ENCODE results near the gene ANKRD34A.

The ANKRD34A gene

DNA sequence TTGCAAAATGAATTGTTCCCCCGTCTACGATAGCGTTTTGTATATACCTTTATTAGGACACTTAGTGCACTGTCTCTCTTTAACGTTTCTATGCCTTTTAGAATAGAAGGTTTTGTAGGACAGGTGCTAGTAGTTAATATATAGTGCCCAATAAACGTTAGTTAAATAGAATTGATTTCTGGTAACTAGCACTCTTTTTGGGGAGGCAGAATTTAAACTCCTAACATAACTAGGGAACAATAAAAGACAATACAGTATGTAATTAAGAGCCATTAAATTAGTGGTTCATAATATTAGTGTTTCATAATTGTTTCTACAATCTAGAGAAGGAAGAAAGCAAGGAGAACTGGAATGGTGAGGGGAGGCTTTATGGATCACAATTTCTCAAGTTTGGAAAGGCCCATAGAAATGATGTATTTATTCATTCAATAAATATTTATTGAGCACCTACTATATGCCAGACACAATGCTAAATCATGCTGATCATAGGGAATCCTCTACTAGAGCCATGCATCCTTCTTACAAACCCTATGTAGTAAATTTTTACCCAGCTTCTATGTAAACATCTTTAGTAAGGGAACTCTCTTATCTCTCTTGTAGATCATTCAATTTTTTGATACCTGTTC, 857 bp upstream of the ANKRD34A start:
- no peak for DNase-seq

- DNase-seq, result no peak
These were observed 933 bp downstream of the ANKRD34A start for GRCh38 chr1:145963265-145964019.

- peak; percentile 46 for DNase-seq
These were observed 1.9 kb downstream of the ANKRD34A start for GRCh38 chr1:145962157-145963102.

DNA sequence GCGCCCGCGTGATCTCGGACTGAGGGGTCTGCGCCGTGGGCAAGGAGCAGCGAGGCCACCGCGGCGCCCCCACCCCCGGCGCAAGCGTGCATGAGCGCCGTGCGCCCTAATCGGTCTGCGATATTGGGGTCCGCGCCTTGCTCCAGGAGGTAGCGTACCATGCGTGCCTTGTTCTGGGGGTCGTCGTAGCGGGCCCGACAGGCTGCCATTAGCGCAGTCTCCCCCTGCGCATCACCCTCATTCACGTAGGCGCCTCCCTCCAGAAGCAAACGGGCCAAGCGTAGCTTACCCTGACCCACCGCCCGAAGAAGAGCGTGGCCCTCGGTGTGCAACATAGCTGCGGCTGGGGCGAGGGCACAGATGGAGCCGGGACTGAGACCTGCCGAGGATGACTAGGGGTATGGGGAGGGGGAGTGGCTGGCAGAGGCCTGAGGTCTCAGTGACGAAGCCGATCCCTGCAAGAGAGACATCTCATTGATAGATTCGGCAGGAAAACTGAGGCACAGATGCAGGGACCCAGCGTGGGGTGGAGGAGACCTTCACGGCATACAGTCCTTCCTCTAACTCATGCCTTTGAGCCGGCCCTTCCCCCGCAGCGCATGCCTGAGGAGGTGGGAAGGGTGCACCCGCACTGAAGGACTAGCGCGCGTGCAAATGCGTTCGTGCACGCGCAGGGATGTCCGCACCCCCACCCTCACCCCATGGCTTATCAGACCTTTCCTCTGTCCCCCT, 2.8 kb downstream of the ANKRD34A start:
- DNase-seq, result peak; percentile 64

DNA sequence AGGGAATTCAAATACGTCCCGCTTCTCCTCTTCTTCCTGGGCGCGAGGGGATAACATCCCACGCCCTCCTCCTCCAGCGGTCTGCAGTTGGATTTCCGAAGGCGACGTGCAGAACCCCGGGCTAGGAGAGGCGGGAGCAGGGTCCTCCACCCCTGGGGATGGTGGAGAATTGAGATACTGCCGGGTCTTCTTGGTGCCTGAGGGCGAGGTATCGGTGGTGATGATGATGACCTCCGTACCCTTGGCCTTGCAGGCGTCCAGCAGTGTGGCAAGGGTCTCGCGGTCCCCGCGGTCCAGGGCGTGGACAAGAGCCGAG, 3.3 kb downstream of the ANKRD34A start:
- DNase-seq, result no peak

GRCh38 chr1:145960468-145961108, 3.8 kb downstream of the ANKRD34A start:
- DNase-seq, result peak; percentile 53

- DNase-seq, result no peak
These were observed 4.4 kb downstream of the ANKRD34A start for GRCh38 chr1:145959957-145960467.

DNA sequence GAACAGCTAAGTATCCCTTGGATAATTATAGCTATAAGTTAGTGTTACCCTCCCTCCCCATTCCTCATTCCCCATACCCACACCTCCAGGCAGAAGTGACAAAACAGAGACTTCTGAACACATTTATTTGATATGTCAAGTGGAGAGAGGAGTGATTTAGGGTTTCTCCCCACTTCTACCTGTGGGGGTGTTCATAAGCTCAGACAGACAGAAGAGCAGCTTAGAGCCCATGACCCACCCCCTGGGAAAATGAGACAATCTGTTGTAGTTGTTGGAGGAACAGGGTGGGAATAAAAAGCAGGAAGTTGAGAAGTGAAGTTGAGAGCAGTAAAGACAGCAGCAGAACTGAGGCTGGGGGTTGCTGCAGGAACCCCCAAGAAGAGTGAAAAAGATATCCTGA, 5.0 kb downstream of the ANKRD34A start:
- DNase-seq, result no peak

DNA sequence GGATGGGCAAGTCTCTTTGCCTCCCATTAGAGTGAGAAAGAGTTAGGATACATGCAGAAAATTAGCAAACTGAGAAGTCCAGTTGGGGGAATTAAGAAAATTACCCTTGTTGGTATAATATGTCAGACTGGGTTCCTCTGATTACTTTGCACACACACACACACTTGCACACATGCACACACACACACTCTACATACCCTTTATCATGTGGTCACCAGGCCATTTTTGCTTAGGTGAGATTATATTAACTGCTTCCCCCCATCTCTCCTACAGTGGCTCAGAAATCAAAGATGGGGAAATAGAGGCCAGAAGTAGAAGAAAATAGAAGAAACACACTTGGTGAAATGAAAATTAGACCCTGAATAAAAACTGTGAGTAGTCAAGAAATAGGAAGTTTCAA, 5.6 kb downstream of the ANKRD34A start:
- no peak for DNase-seq

DNA sequence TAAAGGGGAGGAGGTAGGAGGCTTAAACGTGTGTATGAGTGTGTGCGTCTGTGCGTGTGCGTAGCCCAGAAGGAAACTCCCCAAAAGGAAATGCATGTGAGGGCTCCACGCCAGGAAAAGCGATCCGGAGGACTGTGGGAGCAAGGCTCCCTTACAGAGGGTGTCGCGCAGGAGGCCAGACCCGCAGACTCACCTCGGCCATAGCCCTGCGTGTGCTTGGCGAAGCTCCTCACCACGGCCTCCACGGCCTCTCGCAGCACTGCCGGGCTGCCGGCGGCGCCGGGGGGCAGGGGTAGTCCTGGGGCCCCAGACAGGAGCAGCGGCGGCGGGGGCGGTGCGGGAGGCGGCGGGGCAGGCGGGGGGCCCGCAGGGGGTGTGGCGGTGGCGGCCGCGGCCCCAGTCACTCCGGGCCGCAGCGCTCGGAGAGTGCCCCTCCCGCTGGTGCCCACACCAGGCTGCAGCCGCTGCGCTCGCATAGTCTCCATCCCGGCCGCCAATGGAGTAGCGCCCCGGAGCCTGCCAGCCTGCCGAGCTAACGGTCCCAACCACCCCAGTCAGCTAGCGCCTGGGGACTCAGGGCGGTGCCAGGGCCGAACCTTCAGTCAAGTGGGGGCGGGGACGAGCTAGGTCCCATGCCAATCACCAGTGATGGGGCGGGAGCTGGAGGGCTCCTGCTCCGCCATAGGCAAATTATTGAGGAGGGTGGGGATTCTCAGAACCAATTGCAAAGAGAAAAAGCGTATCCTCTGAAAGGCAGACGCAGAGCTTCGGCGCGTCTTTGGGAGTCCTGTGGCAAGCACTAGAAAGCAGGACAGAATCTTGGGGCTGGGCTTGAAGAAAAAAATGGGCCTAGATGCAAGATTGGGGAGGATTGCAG, 6.7 kb downstream of the ANKRD34A start, which contains the start of gene LIX1L:
Gene LIX1L (minus strand): TSS at position 575 of the 877 bp plus-strand sequence. CDS start 90 bp downstream, at position 485.
- DNase-seq, result peak; percentile 95

DNA sequence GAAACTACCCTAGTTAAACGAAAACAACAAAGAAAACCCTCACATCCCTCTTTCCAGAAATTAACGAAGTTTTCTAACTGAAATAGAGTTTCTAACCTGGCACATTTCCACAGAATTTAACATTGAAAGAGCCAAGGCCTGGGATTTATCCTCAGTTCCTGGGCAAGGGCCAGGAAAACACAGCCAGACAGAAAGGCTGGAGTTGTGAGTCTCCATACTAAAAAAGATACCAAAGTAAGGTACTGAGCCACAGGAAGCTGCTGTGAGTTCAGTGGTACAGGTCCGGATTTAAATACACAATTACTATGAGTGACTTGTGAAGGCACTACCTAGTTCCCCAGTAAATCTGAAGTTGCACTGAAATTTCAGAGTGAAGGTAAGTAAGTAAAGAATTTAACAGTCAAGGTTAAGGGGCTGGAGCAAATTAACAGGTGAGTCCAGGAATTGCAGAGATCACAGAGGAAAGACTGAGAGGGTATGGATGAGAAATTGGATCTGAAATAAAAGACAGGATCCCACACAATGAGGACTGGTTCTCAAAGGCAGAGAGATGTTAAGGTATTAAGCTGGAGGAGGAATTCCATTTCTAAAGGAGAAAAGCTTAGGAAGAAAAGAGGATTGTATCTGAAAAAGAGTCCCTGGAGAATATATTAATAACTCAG, 7.5 kb downstream of the ANKRD34A start:
- no peak for DNase-seq

DNA sequence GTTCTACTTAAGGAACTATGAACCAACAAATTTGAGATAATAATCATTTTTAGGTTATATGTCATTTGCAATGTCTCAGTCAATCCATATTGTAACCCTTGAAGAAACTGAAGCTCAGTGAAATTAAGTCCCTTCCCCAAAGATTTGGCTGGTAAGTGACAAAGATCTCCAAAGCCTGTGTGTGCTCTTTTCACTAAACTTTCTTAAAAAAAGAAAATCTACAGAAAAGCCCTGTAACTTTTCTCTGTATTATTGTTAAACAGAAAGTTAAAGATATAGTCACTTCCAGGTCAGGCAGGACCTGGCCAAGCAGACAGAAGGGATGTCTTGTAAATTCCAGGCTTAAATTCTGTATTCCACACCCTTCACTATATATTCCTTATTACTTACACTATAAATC, 8.0 kb downstream of the ANKRD34A start:
- DNase-seq, result no peak

DNA sequence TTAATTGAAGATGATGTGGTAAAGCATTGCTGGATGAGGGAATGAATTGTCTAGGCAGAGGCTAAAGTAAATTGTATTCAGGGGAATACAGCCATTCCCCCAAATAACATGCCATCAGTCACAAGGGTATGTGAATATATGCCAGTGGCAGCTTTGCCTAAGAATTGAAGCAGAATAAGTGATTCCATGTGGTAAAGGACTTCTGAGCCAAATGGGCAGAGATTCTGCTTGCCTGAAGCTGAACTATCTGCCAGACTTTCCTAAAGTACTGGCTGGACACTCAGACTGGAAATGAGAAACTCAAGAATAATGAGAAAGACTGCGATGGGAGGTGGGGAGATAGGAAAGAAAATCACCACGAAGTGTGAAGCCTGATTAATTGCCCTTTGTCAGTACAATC, 8.9 kb downstream of the ANKRD34A start:
- no peak for DNase-seq

DNA sequence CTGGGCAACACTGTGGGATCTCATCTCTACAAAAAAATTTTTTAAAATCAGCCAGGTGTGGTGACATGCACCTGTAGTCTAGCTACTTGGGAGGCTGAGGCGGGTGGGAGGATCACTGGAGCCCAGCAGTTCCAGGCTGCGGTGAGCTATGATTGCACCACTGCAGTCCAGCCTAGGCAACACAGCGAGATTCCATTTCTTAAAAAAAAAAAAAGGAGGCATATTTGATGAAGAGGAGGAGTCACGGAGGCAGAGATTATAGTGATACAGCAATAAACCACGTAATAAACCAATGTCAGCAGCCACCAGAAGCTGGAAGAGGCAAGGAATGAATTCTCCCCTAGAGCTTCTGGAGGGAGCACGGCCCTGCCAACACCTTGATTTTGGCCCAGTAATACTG, 10.5 kb downstream of the ANKRD34A start:
- no peak for DNase-seq

DNA sequence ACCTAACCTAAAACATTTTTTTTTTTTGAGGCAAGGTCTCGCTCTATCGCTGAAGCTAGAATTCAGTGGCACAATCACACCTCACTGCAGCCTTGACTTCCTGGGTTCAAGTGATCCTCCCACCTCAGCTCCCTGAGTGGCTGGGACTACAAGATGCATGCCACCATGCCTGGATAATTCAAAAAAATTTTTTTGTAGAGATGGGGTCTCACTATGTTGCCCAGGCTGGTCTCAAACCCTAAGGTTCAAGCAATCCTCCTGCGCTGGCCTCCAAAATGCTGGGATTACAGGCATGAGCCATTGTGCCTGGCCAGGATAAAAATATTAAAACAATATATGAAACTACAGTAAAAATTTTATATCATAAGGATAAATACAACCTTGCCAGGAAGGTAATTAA, 11.5 kb downstream of the ANKRD34A start:
- no peak for DNase-seq

GRCh38 chr1:145951526-145951925, 12.8 kb downstream of the ANKRD34A start:
- no peak for DNase-seq

- DNase-seq, result no peak
These were observed 15.2 kb downstream of the ANKRD34A start for GRCh38 chr1:145949219-145949618.

- no peak for DNase-seq
These were observed 16.8 kb downstream of the ANKRD34A start for GRCh38 chr1:145947551-145947950.

DNA sequence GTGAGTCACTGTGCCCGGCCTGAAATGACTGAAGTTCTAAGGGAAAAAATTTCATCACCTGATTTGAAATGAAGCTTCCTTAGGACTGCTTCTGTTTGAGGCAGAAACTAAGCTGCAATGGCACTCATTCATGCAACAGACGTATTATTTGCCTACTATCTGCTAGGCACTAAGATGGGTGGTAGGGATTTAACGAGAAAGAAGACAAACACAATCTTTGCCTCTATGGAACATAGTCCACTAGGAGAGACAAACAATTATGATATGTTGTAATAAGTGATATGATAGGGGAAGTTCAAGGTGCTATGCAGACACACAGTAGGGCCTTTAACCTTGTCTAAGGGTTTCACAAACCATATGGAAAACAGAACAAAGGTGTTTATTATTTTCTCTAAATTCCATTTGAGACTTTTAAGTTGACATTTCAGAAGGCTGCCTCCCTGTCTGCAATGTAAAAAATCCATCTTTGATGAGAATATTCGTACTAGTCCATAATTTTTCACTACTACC, 17.8 kb downstream of the ANKRD34A start:
- no peak for DNase-seq

- no peak for DNase-seq
These were observed 19.8 kb downstream of the ANKRD34A start for GRCh38 chr1:145944532-145944931.
